Fibroblast of skin of right quadriceps (primary cell): ENCODE results near the gene TBCD.

Experiments
- DNase-seq: peaks from one replicate; pipeline ENCODE4 v3.0.0-alpha.2; 2013

Gene TBCD

DNA sequence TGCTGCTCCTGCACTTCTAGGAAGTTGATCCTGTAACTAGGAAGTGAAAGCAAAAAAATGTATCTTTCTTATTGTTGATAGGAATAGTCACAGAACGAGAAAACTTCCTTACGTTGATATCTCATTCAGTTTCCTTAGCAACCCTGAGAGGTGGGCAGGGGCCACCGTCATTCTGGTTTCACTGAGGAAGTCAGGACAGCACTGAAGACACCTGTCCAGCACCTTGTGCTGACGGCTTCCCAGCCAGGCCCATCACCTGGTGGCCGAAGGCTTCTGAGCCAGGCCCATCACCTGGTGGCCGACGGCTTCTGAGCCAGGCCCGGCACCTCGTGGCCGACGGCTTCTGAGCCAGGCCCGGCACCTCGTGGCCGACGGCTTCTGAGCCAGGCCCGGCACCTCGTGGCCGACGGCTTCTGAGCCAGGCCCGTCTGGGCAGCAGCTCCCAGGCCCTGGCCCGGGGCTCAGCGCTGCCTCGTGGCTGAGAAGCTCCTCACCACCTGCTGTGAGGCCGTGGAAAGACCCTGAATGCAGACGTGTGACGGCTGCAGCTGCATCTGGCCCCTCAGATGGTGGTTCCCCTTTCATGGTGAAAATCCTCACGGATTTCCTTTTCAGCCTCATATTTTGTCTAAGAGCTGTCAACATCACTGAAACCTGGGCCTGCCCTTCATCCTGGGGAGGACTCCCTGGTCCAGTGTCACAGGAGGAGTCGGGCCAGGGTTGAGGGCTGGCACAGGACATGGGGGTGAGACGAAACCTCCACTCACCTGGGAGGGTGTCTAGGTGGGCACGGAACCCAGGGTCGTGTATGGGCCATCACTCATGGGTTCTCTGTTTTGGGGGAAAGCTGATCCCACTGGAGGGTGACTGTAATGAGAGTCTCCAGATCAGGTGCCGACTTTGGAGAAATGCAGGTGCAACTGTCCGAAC lies 121.0 kb downstream of the TBCD start:
- no peak for DNase-seq

- no peak for DNase-seq
These were observed 121.7 kb downstream of the TBCD start for GRCh38 chr17:82873521-82873920.

DNA sequence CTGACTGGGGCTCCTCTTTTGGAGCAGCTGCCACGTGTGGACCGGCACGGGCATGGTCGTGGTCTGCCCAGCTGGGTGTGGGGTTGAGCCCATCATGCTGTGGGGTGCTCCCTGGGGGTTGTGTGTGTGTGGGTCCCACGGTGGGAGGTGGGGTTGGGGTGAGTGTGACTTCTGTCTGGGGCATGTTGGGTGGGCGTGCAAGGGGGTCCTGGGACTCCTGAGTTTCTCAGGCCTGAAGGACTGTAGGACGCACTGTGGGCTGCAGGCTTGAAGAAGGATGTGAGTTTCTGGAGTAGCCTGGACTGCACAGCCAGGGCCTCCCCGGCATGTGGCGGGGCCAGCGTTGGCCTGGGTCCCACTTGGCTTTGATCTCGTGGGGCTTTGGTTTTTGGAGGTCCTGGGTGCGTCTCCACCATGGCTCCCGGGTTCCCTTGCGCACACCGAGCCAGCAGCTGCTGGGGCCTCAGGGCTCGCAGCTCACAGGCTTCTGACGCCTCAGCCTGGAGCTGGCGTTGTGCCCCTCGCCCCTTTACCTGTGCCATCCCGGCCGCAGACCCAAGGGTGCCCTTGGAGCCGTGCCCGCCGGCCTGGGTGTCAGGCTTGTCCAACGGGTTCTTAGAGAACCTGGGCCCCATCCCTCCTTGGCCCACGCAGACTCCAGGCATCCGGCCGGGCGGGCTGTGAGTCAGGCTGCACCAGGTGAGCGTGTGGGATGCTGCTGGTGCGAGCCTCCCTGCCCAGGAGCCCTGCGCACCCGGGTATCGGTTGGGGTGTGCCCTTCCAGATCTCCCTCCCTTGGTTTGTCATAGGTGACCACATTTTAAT lies 122.4 kb downstream of the TBCD start:
- DNase-seq = no peak

GRCh38 chr17:82875407-82875856 lies 123.6 kb downstream of the TBCD start:
- DNase-seq = no peak

- DNase-seq = no peak
These were observed 124.3 kb downstream of the TBCD start for GRCh38 chr17:82876149-82876548.

DNA sequence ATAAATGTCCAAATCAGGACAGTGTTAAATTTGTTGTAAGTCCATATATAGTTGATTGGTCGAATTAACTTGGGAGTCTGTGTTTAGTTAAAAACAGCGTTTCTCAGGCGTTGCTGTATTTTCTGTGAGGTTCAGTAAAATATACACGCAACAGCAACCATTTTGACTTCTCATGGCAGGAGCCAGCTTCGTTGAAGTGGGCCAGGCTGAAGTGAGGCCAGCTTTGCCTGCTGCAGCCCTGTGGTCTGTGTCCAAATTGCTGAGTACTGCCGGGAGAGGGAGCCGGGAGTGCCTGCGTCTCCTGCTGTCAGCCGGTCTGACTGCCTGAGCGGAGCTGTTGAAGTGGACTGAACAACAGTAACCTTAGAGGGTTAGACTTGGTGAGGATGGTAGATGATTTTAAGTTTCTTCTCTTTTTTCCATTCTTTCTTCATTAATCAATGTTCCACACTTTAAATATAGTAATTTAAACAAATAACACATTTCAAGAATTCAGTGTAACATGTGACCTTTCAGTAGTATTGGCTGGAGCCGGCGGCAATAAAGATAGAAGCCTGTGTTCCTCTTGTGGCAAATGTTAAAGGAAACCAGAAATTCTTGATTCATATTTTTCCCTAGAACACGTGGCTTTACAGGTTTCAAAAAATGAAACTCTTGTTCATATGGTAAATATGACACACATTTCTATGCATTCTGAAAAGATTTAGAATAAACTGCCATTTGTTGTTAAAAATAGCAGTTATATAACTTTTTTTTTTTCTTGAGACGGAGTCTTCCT lies 124.9 kb downstream of the TBCD start:
- DNase-seq = peak; percentile 52

- DNase-seq = no peak
These were observed 126.7 kb downstream of the TBCD start for GRCh38 chr17:82878527-82878926.

- no peak for DNase-seq
These were observed 127.4 kb downstream of the TBCD start for GRCh38 chr17:82879241-82879640.

- DNase-seq = no peak
These were observed 128.9 kb downstream of the TBCD start for GRCh38 chr17:82880620-82881323.

DNA sequence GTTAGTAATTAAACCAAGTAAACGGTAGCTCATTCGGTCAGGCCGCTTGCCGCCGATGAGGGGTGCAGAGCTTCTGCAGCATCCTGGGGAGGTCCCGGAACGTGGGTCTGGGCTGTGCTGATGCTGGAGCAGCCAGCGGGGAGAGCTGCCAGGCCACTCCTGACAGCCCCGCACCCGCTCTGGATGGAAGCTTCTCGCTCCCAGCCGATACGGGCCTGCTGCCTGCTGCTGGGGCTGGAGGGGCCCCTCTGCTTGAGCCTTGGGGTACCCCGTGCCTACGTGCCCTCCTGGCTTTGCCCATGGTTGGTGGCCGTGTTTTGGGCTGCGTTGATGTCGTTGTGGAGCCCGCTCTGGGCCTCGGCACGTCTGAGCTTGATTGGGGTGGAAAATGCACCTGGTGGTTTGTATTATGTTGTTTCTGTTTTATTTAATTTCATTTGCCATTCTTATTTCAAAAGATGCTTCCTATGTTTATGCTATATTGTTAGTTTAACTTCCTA lies 129.5 kb downstream of the TBCD start:
- DNase-seq = no peak

- no peak for DNase-seq
These were observed 130.2 kb downstream of the TBCD start for GRCh38 chr17:82881900-82882714.

DNA sequence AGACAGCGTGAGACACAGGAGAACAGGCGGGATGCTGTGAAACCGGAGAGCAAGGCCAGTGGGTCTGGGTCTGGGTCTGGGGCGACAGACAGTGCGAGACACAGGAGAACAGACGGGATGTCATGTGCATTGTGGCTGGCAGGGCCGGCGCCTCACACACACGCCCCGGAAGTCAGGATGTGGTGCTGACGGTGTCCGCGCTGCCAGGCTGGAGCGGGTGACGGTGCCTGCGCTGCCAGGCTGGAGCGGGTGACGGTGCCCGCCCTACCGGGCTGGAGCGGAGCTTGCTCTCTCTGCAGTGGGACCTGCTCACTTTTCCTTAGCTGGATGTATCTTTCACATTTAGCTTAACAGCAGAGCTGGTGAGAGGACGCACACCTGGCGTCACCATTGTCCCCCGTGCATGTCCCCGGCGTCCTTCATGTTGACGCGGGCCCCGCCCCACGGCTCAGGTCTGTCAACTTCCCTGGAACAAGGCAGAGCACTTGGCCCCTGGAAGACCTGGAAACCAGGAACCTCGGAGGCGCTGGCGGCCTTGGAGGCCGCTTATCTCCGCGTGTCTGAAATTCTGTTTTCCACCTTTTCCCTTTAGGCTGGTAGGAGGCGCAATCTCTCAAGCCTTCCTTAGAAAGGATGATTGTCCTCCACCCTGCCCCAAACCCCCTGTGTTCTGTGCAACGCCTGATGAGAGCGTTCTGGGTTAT lies 131.0 kb downstream of the TBCD start:
- no peak for DNase-seq

- DNase-seq = no peak
These were observed 131.7 kb downstream of the TBCD start for GRCh38 chr17:82883419-82884031.

GRCh38 chr17:82884341-82884969 lies 132.6 kb downstream of the TBCD start:
- DNase-seq = no peak

- no peak for DNase-seq
These were observed 133.1 kb downstream of the TBCD start for GRCh38 chr17:82884970-82885353.

DNA sequence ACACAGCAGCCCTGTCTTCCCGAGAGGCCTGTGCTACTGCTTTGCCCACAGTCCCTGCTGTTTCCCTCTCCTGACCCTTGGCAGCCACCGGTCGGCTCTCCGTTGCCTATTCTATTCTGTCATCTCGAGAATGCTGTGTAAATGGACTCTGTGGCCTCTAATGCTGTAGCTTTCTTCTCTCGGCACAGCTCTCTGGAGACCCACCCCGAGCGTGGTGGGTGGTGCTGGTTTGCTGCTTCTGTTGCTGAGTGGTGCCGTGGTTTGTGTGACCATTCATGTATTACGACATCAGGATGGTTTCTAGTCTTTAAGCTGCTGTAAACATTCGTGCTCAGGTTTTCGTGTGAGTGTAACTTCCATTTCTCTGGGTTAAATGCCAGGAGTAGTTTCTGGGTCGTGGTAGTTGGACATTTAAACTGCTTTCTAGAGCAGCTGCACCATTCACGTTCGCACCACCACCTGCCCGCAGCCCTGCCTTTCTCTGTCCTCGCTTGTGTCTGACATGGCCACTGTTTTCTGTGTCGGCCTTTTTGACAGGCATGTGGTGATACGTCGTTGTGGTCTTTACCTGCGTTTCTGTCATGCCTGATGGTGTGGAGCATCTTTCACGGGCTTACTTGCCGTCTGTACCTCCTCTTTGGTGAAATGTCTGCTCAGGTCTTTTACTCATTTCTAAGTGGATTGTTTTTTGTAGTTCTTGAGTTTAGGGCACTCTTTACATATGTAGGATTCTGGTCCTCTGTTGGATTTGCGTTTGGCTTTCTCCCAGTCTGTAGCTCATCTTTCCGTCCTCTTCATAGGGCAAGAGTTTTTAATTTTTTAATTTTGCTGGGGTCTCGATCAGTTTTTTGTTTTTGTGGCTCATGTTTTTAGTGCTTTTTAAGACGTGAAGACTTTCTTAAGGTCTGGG lies 135.6 kb downstream of the TBCD start:
- peak; percentile 20 for DNase-seq

DNA sequence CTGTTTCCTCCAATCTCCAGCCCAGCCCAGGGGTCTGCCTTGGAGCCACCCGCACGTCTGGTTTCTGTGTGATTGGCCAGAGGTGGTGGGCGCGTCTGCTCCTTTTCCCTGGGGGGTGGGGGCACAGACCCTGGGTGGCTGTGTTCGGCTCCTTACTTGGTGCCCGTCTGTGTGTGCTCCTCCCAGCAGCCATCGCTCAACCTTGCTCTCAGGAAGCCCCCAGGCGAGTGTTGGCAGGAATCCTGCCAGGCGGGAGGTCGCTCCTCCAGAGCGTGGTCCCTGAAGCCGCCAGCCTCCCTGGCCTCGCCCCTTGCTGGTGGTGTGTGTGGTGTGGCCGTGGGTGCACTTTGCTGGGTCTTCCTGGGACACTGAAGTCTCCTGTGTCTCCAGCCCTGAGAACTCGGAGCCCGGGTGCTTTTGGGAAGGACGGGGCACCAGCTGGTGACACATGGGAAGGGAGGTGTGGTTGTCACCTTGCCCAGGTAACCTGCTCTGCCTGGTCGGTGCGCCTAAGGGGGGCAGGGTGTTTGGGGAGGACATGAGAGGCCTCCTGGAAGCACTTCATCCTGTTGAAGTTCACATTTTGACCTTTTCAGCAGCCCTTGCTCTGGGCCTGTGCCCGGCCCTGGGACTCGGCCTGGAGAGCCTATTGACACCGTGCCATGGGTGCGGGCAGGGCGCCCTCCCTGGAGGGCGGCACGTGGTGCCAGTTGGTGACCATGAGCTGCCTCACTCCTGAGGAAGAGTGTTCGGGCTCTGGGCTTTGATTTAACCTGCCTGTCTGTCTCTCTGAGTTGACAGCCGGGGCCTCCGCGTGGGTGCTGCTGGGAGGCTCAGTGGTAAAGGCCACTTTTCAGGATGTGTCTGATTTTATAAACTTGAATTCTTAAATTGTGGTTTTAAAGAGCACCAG lies 137.0 kb downstream of the TBCD start:
- no peak for DNase-seq
